Gastroesophageal sphincter (tissue), 4 donors: Measurements from ENCODE around the gene ANGEL1. TPM values are rescaled to one million over a fixed set of nuclear protein-coding genes. Genes with fewer than 3 reads are reported as not detected.

ENCODE experiments used
- ATAC-seq: fragments of 150-250 bp; one replicate; pipeline ENCODE4 v1.9.1; 2016; ENCODE audit warnings: mild to moderate bottlenecking, moderate library complexity
- H3K27ac ChIP-seq, 4 donors: fragments of 200-600 bp; sonication (generic) in 3 of 4; 1 replicate in 3 of 4; 2 replicates in 1 of 4; pipeline ENCODE4 v1.5.1; 2016 to 2019
- H3K27me3 ChIP-seq: fragments of 200-600 bp; sonication (generic); one replicate; pipeline ENCODE4 v1.5.1; 2019
- H3K36me3 ChIP-seq, 2 donors: fragments of 200-600 bp; sonication (generic); one replicate each; pipeline ENCODE4 v1.5.1; 2019; ENCODE audit warnings: control low read depth in 1 of 2
- H3K4me1 ChIP-seq, 3 donors: fragments of 200-600 bp; sonication (generic); 1 replicate in 2 of 3; 2 replicates in 1 of 3; pipeline ENCODE4 v1.5.1; 2016 to 2019; ENCODE audit warnings: control low read depth in 2 of 3
- H3K4me3 ChIP-seq, 2 donors: fragments of 200-600 bp; sonication (generic); one replicate each; pipeline ENCODE4 v1.5.1; 2019; ENCODE audit warnings: mild to moderate bottlenecking in 1 of 2, moderate library complexity in 1 of 2
- H3K9me3 ChIP-seq, 3 donors: fragments of 200-600 bp; sonication (generic); one replicate each; pipeline ENCODE4 v1.5.1; 2017 to 2019; ENCODE audit warnings: control low read depth in 2 of 3
- CTCF ChIP-seq, 4 experiments: fragments of 200-600 bp in 2 of 4; fragments of 450-650 bp in 2 of 4; sonication (generic) in 1 of 4; IDR thresholded peaks; one replicate each; pipeline ENCODE4 v1.5.1; 2017 to 2019; ENCODE audit warnings: antibody characterized with exemption in 4 of 4, mild to moderate bottlenecking in 2 of 4, moderate library complexity in 2 of 4
- EP300 ChIP-seq: sonication (generic); formaldehyde crosslinking; IDR thresholded peaks from one replicate; pipeline ENCODE4 v1.6.1; 2017; ENCODE audit warnings: antibody characterized with exemption, mild to moderate bottlenecking
- POLR2A ChIP-seq, 2 donors: fragments of 450-650 bp; IDR thresholded peaks; one replicate each; pipeline ENCODE4 v1.6.1; 2017; ENCODE audit warnings: antibody characterized with exemption in 2 of 2, mild to moderate bottlenecking in 2 of 2, moderate library complexity in 1 of 2
- POLR2AphosphoS5 ChIP-seq: sonication (generic); formaldehyde crosslinking; IDR thresholded peaks from one replicate; pipeline ENCODE4 v1.6.1; 2017; ENCODE audit warnings: antibody characterized with exemption
- WGBS, 2 donors: methylation state at CpG; one replicate each; pipeline ENCODE4 v1.1.5; 2018; ENCODE audit warnings: low coverage in 1 of 2; 5-methylcytosine and 5-hydroxymethylcytosine counted together
- total RNA-seq, 4 donors: library from RNA; depleted of rRNA; stranded (reverse); fragments of >200 nt; gene quantifications; one replicate each; pipeline ENCODE4 v1.1.0, GENCODE V29; 2016

Gene ANGEL1
- total RNA-seq, 4 donors from 2014 or later, result 9.0 to 27.5 (median 12.2) TPM

- TF ChIP-seq CTCF (IDR thresholded peaks at IDR 0.05), result no peak
- no peak for TF ChIP-seq POLR2AphosphoS5
- no peak for TF ChIP-seq POLR2A (IDR thresholded peaks at IDR 0.05)
- TF ChIP-seq EP300, result no peak
- no peaks in the 10 kb centered on the region for H3K36me3 ChIP-seq
- no peaks in the 10 kb centered on the region for H3K9me3 ChIP-seq
- 44 to 47% methylated on average over 5 to 7 of the region's 7 CpGs for WGBS, 2 donors
- H3K4me3 ChIP-seq, result no peak overlapping the region
- no peak for ATAC-seq
- peak overlapping the region in 1 of 4 donors; percentile 2 for H3K27ac ChIP-seq
- H3K4me1 ChIP-seq, result peaks cover 0 to 29% (median 0%) of the 10 kb centered on the region in 3 donors
- H3K27me3 ChIP-seq, result peaks cover 18% of the 10 kb centered on the region
Measured at GRCh38 chr14:76814726-76815645, 2.3 kb upstream of the ANGEL1 start.

- Histone ChIP-seq H3K9me3 (no peaks in the 10 kb centered on the region), H3K27ac (peak overlapping the region in 3 of 4 donors; percentile 83 to 91 (median 90)), H3K36me3 (peaks cover 2 to 24% of the 10 kb centered on the region in 2 donors), H3K4me3 (peak overlapping the region; percentile 73 to 74), H3K4me1 (peaks cover 0 to 36% (median 0%) of the 10 kb centered on the region in 3 donors), H3K27me3 (peaks cover under 1% of the 10 kb centered on the region)
- WGBS, 2 donors, result 0% methylated on average over 6 to 9 of the region's 20 CpGs
- TF ChIP-seq CTCF (IDR thresholded peaks at IDR 0.05), result no peak
- peak; percentile 5 for ATAC-seq
Measured at GRCh38 chr14:76812093-76812421, 625 bp downstream of the ANGEL1 start.

GRCh38 chr14:76811561-76811960 lies 1.1 kb downstream of the ANGEL1 start:
- Histone ChIP-seq H3K9me3 (no peaks in the 10 kb centered on the region), H3K4me1 (peaks cover 0 to 36% (median 0%) of the 10 kb centered on the region in 3 donors), H3K27ac (peak overlapping the region in 2 of 4 donors; percentile 83 to 90), H3K27me3 (no peaks in the 10 kb centered on the region), H3K4me3 (peak overlapping the region; percentile 73 to 74), H3K36me3 (peaks cover 3 to 29% of the 10 kb centered on the region in 2 donors)
- no peak for ATAC-seq
- WGBS, 2 donors, result 65 to 68% methylated on average over 4 of the region's 4 CpGs
- no peak for TF ChIP-seq EP300
- TF ChIP-seq POLR2AphosphoS5, result no peak
- TF ChIP-seq POLR2A (IDR thresholded peaks at IDR 0.05), result no peak
- no peak for TF ChIP-seq CTCF (IDR thresholded peaks at IDR 0.05)

- Histone ChIP-seq H3K4me3 (peak overlapping the region in 1 of 2 donors; percentile 74), H3K27ac (peak overlapping the region in 2 of 4 donors; percentile 33 to 90), H3K4me1 (peaks cover 0 to 36% (median 0%) of the 10 kb centered on the region in 3 donors), H3K36me3 (peaks cover 3 to 35% of the 10 kb centered on the region in 2 donors), H3K27me3 (no peaks in the 10 kb centered on the region), H3K9me3 (no peaks in the 10 kb centered on the region)
- TF ChIP-seq EP300, result no peak
- TF ChIP-seq CTCF (IDR thresholded peaks at IDR 0.05), result peak in 3 of 4 experiments; percentile 12 to 46 (median 12)
- no peak for ATAC-seq
- 5 to 34% methylated on average over 6 of the region's 9 CpGs for WGBS, 2 donors
Measured at GRCh38 chr14:76810953-76811400, 1.7 kb downstream of the ANGEL1 start.

- Histone ChIP-seq H3K4me1 (peaks cover 0 to 36% (median 0%) of the 10 kb centered on the region in 3 donors), H3K27me3 (no peaks in the 10 kb centered on the region), H3K4me3 (peak overlapping the region in 1 of 2 donors; percentile 74), H3K9me3 (no peaks in the 10 kb centered on the region), H3K36me3 (peaks cover 3 to 40% of the 10 kb centered on the region in 2 donors), H3K27ac (peak overlapping the region in 2 of 4 donors; percentile 33 to 90)
- WGBS, 2 donors, result 42 to 52% methylated on average over 3 of the region's 3 CpGs
- no peak for TF ChIP-seq CTCF (IDR thresholded peaks at IDR 0.05)
- TF ChIP-seq POLR2A (IDR thresholded peaks at IDR 0.05), result no peak
- TF ChIP-seq POLR2AphosphoS5, result no peak
- TF ChIP-seq EP300, result no peak
- ATAC-seq, result no peak
Measured at GRCh38 chr14:76810525-76810924, 2.2 kb downstream of the ANGEL1 start.
